HG03064 (cell line): ENCODE results near the gene TNF.

Experiments used
- ATAC-seq: cut with Tn5 transposase; IDR thresholded peaks from one replicate; pipeline ENCODE4 v1.9.1; 2021; ENCODE audit warnings: low read depth; ENCODE audit not compliant: unreplicated experiment

The TNF gene

GRCh38 chr6:31622684-31623091 is 47.3 kb downstream of the TNF start:
- ATAC-seq, result no peak

- no peak for ATAC-seq
Measured at GRCh38 chr6:31624070-31624469, 48.7 kb downstream of the TNF start.

DNA sequence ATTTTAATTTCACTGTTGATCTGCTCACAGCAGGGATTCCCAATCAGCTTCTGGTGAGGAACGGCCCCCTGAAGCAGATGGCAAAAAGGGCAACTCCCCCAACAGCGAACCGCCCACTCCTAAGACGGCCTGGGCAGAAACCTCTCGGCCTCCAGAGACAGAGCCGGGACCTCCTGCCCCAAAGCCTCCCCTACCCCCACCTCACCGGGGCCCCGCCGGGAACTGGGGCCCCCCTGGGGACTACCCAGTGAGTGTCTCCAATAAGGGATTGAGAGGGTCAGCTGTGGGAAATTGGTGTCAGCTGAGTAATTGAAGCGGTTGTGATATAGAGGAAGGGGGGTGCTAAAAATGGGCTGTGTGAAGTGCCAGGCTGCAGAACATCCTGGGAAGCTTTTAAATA is 51.6 kb downstream of the TNF start:
- ATAC-seq, result no peak

GRCh38 chr6:31627690-31628287 is 52.4 kb downstream of the TNF start:
- no peak for ATAC-seq
